GM20431 (cell line): Measurements from ENCODE around the gene ADGRG1.

Experiments
- in situ Hi-C: fragments of 300-500 bp; cut with MseI, MboI; formaldehyde crosslinking; loops from one replicate; pipeline ENCODE4 v1.15.0; 2020; ENCODE audit warnings: low sequenced_read_pairs; ENCODE audit not compliant: unreplicated experiment

ADGRG1 gene

GRCh38 chr16:57628008-57628781 is at the start of gene ADGRG1:
ADGRG1 (plus strand) TSS chr16:57628630; CDS start chr16:57650288, 21,658 bp downstream.
- in situ Hi-C loops: no loop called here

- in situ Hi-C loops: loop anchor here (25.0 kb wide), 1 partner anchor 408 kb away; a partner anchor contains a TSS
Measured at GRCh38 chr16:57579361-57579665, 49.1 kb upstream of the ADGRG1 start.

GRCh38 chr16:57585051-57585687 is 43.3 kb upstream of the ADGRG1 start:
- in situ Hi-C loops: loop anchor here (25.0 kb wide), 1 partner anchor 402 kb away; a partner anchor contains a TSS

DNA sequence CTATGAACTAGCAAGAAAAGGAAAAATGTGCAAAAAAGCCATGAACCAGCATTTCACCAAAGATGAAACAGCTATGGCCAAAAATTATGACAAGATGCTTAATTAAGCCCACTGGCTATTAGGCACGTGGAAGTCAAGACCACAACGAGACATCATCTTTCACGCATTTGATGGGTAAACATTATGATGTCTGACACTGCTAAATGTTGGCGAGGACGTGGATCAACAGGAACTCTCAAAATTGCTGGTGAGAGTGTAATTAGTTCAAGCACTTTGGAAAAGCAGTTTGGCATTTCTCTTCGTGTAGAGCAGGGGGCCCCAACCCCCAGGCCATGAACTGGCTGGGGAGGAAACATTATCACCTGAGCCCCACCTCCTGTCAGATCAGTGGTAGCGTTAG is 39.6 kb upstream of the ADGRG1 start:
- in situ Hi-C loops: loop anchor here (25.0 kb wide), 1 partner anchor 398 kb away; a partner anchor contains a TSS

- in situ Hi-C loops: loop anchor here (25.0 kb wide), 1 partner anchor 398 kb away; a partner anchor contains a TSS
Measured at GRCh38 chr16:57589374-57589773, 39.1 kb upstream of the ADGRG1 start.

GRCh38 chr16:57590654-57591085 is 37.8 kb upstream of the ADGRG1 start:
- in situ Hi-C loops: loop anchor here (10.0 to 25.0 kb wide), 2 partner anchors 54 to 397 kb away; a partner anchor contains a TSS

DNA sequence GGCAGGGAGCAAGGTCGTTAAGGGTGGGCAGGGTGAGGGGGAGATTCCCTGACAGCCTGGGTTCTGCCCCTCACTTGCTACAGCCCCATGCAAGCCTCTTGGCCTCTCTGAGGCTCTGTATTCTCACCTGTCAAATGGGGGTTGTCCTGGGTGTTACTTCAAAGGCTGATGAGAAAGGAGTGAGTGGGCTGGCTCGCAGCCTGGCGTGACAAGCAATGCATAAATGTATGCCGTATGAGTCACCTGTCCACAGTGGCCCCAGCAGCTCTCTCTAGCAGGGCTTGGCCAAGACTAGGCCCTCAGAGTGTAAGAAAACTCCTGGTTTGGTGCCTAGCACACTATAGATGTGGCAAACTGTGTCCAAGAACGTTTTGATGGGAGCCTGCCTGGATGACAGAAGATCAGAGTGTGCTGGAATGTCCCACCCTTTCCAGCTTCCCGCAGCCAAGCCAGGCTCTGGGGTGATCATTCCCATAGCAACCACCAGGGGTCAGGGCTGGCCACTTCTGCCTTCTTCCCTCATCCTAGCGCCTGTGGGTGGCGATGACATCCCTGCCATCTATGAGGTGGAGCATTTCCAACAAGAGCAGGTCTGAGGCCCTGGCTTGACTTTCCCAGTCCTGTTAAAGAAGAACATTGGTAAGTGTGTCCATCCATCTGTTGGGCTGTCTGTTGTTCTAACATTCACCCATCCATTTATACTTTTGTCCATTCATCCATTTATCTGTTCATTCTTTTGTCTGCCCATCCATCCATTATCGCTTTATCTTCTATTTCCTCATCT is 37.2 kb upstream of the ADGRG1 start:
- in situ Hi-C loops: loop anchor here (10.0 to 25.0 kb wide), 2 partner anchors 54 to 396 kb away; a partner anchor contains a TSS

DNA sequence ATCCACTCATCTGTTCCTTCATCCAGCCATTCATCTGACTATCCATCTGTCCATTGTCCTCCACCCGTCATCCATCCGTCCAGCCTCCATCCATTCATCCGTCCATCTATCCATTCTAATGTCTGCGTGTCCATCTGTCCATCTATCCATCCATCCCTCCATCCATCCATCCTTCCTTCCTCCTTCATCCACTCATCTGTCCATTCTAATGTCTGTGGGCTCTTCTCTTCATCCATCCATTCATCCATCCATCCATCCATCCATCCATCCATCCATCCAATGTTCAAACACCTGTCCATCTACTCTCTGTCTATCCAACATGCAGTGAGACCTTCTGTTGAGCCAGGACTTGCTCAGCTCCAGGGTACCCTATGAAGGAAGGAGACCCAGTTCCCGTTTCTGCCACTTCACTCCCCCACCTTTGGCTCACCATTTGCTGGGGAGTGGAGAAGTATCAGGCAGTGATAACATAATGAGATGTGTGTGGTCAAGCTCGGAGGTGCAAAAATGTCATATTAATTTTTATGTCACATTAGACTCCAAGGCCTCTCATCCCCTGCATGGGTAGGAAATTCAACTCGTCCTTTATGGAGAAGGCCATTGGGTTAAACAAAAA is 36.5 kb upstream of the ADGRG1 start:
- in situ Hi-C loops: loop anchor here (10.0 to 25.0 kb wide), 2 partner anchors 53 to 395 kb away; a partner anchor contains a TSS

DNA sequence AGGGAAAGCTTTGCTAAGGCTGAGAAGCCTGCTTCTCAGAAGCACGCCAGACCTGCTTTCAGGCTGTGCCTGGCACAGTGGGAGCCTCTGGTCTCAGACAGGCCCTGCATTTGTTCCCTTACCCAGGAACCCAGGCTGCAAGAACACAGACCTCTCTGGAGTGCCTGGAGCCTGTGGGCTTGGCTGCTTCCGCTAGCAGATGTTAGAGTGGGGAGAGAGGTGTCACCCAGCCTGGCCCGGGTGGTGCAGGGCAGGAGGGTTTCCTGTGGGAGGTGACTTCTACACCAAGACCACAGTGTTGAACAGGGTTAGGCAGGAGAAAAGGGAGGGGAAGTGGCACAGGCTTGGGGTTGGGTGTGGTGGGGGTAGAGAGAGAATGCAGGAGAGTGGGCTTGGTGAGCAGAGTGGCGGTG is 35.8 kb upstream of the ADGRG1 start:
- in situ Hi-C loops: loop anchor here (10.0 to 25.0 kb wide), 2 partner anchors 52 to 395 kb away; a partner anchor contains a TSS

GRCh38 chr16:57593021-57593420 is 35.4 kb upstream of the ADGRG1 start:
- in situ Hi-C loops: loop anchor here (10.0 to 25.0 kb wide), 2 partner anchors 52 to 394 kb away; a partner anchor contains a TSS

- in situ Hi-C loops: loop anchor here (10.0 to 25.0 kb wide), 2 partner anchors 51 to 393 kb away; a partner anchor contains a TSS
Measured at GRCh38 chr16:57593990-57594389, 34.4 kb upstream of the ADGRG1 start.

DNA sequence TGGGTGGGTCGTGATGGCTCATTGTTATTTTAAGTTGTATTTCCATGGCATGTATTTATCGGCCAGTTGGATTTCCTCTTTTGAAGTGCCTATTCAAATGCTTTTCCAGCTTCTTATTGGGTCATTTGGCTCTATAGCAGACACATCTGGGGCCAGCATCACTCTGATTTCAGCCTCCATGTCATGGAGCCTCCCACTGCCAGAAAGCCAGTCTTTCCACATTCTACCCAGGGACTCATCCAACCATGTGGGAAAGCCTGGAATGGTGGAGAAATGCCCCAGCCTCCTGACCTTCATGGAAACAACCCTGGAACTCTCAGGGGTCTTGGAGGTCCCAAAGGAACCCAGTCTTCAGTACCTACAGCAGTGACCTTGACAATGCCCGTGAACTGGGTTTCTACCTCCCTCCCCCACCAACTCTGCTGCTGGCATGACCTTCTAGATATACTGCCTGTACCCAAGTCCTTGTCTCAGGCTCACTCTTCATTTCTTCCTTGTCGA is 33.8 kb upstream of the ADGRG1 start:
- in situ Hi-C loops: loop anchor here (10.0 to 25.0 kb wide), 2 partner anchors 50 to 393 kb away; a partner anchor contains a TSS

DNA sequence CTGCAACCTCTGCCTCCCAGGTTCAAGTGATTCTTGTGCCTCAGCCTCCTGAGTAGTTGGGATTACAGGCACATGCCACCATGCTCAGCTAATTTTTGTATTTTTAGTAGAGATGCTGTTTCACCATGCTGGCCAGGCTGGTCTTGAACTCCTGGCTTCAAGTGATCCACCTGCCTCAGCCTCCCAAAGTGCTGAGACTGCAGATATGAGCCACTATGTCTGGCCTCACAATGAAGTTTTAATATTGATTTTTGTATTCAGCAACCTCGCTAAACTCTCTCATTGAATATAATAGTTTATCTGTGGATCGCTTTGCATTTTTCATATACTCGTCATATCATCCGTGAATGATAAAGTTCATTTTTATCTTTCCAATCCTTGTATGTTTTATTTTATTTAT is 32.2 kb upstream of the ADGRG1 start:
- in situ Hi-C loops: loop anchor here (10.0 to 25.0 kb wide), 2 partner anchors 49 to 391 kb away; a partner anchor contains a TSS

GRCh38 chr16:57598437-57598836 is 30.0 kb upstream of the ADGRG1 start:
- in situ Hi-C loops: loop anchor here (10.0 to 25.0 kb wide), 2 partner anchors 46 to 389 kb away; a partner anchor contains a TSS

GRCh38 chr16:57600048-57600835 is 28.2 kb upstream of the ADGRG1 start:
- in situ Hi-C loops: no loop called here

GRCh38 chr16:57600952-57601580 is 27.4 kb upstream of the ADGRG1 start:
- in situ Hi-C loops: no loop called here

GRCh38 chr16:57601801-57602478 is 26.5 kb upstream of the ADGRG1 start:
- in situ Hi-C loops: no loop called here
